HepG2 (cell line): ENCODE measurements around the gene NT5C3B. TPM values are rescaled to one million over a fixed set of nuclear protein-coding genes. Genes with fewer than 3 reads are reported as not detected.

Experiments
- ATAC-seq: fragments of 200-7000 bp; cut with Tn5 transposase; 3 replicates; pipeline ENCODE4 v1.9.1; 2020; ENCODE audit warnings: mild to moderate bottlenecking, moderate library complexity
- BruUV-seq: library from RNA; stranded (reverse); fragments of 400-500 nt; replicated peaks from 2 replicates; lab custom pipeline; 2021; lab: Mats Ljungman, UMichigan
- CTCF ChIA-PET: fragments of 300-600 bp; formaldehyde crosslinking; extraction: SDS; loops from one replicate; lab custom pipeline; 2021; ENCODE audit warnings: low total read pairs, inconsistent platforms, low intra/inter-chr PET ratio; lab: Yijun Ruan, JAX
- POLR2A ChIA-PET: fragments of 350-600 bp; sonication (Branson Sonifier 250); formaldehyde crosslinking; loops from one replicate; lab custom pipeline; 2020; ENCODE audit warnings: antibody characterized with exemption, inconsistent platforms; lab: Yijun Ruan, JAX
- DNase-seq: peaks from one replicate; pipeline ENCODE4 v3.0.0-alpha.2; 2015; ENCODE audit warnings: low spot score
- FAIRE-seq: peaks from 3 replicates; lab custom pipeline; 2011; peaks lifted over from hg19 to GRCh38; lab: Jason Lieb, UNC
- H2AFZ ChIP-seq: one replicate; pipeline ENCODE4 v1.6.1; 2011; ENCODE audit warnings: low read length, inconsistent platforms
- H3K27ac ChIP-seq: fragments of 300-600 bp; 3 replicates; pipeline ENCODE4 v1.8.0; 2011; ENCODE audit warnings: mixed run types, mild to moderate bottlenecking, mixed read lengths, low read length, inconsistent platforms; ENCODE audit not compliant: insufficient read depth; ENCODE audit errors: extremely low read length
- H3K27me3 ChIP-seq, 2 experiments: fragments of 200-600 bp in 1 of 2; 2 replicates in 1 of 2; 3 replicates in 1 of 2; pipeline versions ENCODE4 v1.6.0 to v1.8.0; 2011; ENCODE audit warnings: low read length in 2 of 2, mild to moderate bottlenecking in 2 of 2, moderate library complexity in 2 of 2, inconsistent platforms in 1 of 2; ENCODE audit not compliant: insufficient read depth in 2 of 2, control insufficient read depth in 1 of 2
- H3K36me3 ChIP-seq, 2 experiments: fragments of 200-600 bp in 1 of 2; replicated peaks in 1 of 2; 2 replicates in 1 of 2; 3 replicates in 1 of 2; pipeline versions ENCODE4 v1.5.1 to v1.8.0; 2011; ENCODE audit warnings: low read length in 2 of 2, inconsistent platforms in 1 of 2; ENCODE audit not compliant: insufficient read depth in 2 of 2, control insufficient read depth in 1 of 2
- H3K4me1 ChIP-seq: 2 replicates; pipeline ENCODE4 v1.5.1; 2012; ENCODE audit warnings: low read length, inconsistent platforms; ENCODE audit not compliant: insufficient read depth
- H3K4me2 ChIP-seq: 2 replicates; pipeline ENCODE4 v1.6.0; 2011; ENCODE audit warnings: low read depth, low read length, inconsistent platforms
- H3K4me3 ChIP-seq, 3 experiments: fragments of 200-600 bp in 1 of 3; sonication (generic), shearing (Covaris generic) in 1 of 3; replicated peaks in 1 of 3; 2 replicates each; pipeline ENCODE4 v1.5.1; 2011 to 2016; ENCODE audit warnings: low read length in 3 of 3, inconsistent platforms in 2 of 3, low read depth in 2 of 3, mild to moderate bottlenecking in 2 of 3, control low read depth in 1 of 3, mixed read lengths in 1 of 3; ENCODE audit not compliant: insufficient read depth in 1 of 3
- H3K79me2 ChIP-seq: one replicate; pipeline ENCODE4 v1.6.1; 2011; ENCODE audit warnings: low read length, inconsistent platforms; ENCODE audit not compliant: insufficient read depth
- H3K9ac ChIP-seq: 2 replicates; pipeline ENCODE4 v1.6.0; 2011; ENCODE audit warnings: mild to moderate bottlenecking, low read depth, low read length, inconsistent platforms; ENCODE audit not compliant: insufficient read depth
- H3K9me3 ChIP-seq: 2 replicates; pipeline ENCODE4 v1.5.1; 2012; ENCODE audit warnings: mild to moderate bottlenecking, low read length
- H4K20me1 ChIP-seq: 2 replicates; pipeline ENCODE4 v1.6.0; 2011; ENCODE audit warnings: inconsistent platforms, mild to moderate bottlenecking, low read length, moderate library complexity; ENCODE audit not compliant: insufficient read depth
- EP300 ChIP-seq, 3 experiments: sonication (generic) in 1 of 3; formaldehyde crosslinking in 1 of 3; IDR thresholded peaks; 2 replicates each; pipeline versions ENCODE4 v1.5.1 to v1.6.1; 2011 to 2020; ENCODE audit warnings: low read depth in 2 of 3, low read length in 2 of 3, borderline replicate concordance in 1 of 3, improper control_type of control experiment in 1 of 3, mild to moderate bottlenecking in 1 of 3, missing genetic modification reagents in 1 of 3, moderate library complexity in 1 of 3
- HDAC1 ChIP-seq: sonication (generic); formaldehyde crosslinking; IDR thresholded peaks from 2 replicates; pipeline ENCODE4 v1.5.1; 2020; ENCODE audit warnings: mild to moderate bottlenecking, missing genetic modification reagents
- KLF13 ChIP-seq: sonication (generic); formaldehyde crosslinking; IDR thresholded peaks from 2 replicates; pipeline ENCODE4 v1.4.0; 2020; ENCODE audit warnings: mild to moderate bottlenecking, missing genetic modification reagents
- PHF21A ChIP-seq: sonication (generic); formaldehyde crosslinking; IDR thresholded peaks from 2 replicates; pipeline ENCODE4 v1.5.0; 2020; ENCODE audit warnings: mild to moderate bottlenecking, missing genetic modification reagents
- REST ChIP-seq, 2 experiments: IDR thresholded peaks; 2 replicates each; pipeline ENCODE4 v1.6.1; 2011 to 2012; ENCODE audit warnings: low read length in 2 of 2, borderline replicate concordance in 1 of 2, low read depth in 1 of 2, mild to moderate bottlenecking in 1 of 2, moderate library complexity in 1 of 2
- RNF2 ChIP-seq: fragments of 450-650 bp; conservative IDR thresholded peaks from 2 replicates; pipeline ENCODE4 v1.6.1; 2016; ENCODE audit warnings: low read depth
- SALL1 ChIP-seq: sonication (generic); formaldehyde crosslinking; IDR thresholded peaks from 2 replicates; pipeline ENCODE4 v1.8.0; 2022; ENCODE audit warnings: mild to moderate bottlenecking, missing genetic modification reagents
- SOX6 ChIP-seq, 2 experiments: fragments of 450-650 bp in 1 of 2; sonication (generic) in 1 of 2; formaldehyde crosslinking in 1 of 2; IDR thresholded peaks; 2 replicates each; pipeline versions ENCODE4 v1.4.0 to v1.6.1; 2017 to 2020; ENCODE audit warnings: antibody characterized with exemption in 1 of 2, mild to moderate bottlenecking in 1 of 2, missing genetic modification reagents in 1 of 2
- ZMYM3 ChIP-seq: sonication (generic); formaldehyde crosslinking; IDR thresholded peaks from 2 replicates; pipeline ENCODE4 v1.5.1; 2020; ENCODE audit warnings: mild to moderate bottlenecking, missing genetic modification reagents
- ZNF160 ChIP-seq: sonication (generic); formaldehyde crosslinking; IDR thresholded peaks from 2 replicates; pipeline ENCODE4 v1.8.0; 2022; ENCODE audit warnings: mild to moderate bottlenecking, inconsistent platforms, missing genetic modification reagents
- ZNF264 ChIP-seq: sonication (generic); formaldehyde crosslinking; IDR thresholded peaks from 2 replicates; pipeline ENCODE4 v1.4.0; 2020; ENCODE audit warnings: missing genetic modification reagents
- ZNF710 ChIP-seq: sonication (generic); formaldehyde crosslinking; IDR thresholded peaks from 2 replicates; pipeline ENCODE4 v1.5.0; 2020; ENCODE audit warnings: mild to moderate bottlenecking, missing genetic modification reagents, borderline replicate concordance
- ZXDC ChIP-seq: sonication (generic); formaldehyde crosslinking; IDR thresholded peaks from 2 replicates; pipeline ENCODE4 v1.5.0; 2020; ENCODE audit warnings: mild to moderate bottlenecking, missing genetic modification reagents
- WGBS: methylation state at CpG from one replicate; pipeline ENCODE4 v1.1.6; 2017; ENCODE audit warnings: low lambda C conversion rate; 5-methylcytosine and 5-hydroxymethylcytosine counted together
- in situ Hi-C: cut with HindIII; loops from 2 replicates; pipeline ENCODE4 v1.10.0; 2017; ENCODE audit warnings: low pct_unique_long_range_greater_than_20kb; ENCODE audit not compliant: extremely low pct_ligation_motif_present
- intact Hi-C: fragments of 100-400 bp; cut with micrococcal nuclease; formaldehyde crosslinking; loops from one replicate; pipeline ENCODE4 v1.10.0; 2022; ENCODE audit not compliant: unreplicated experiment
- polyA plus RNA-seq, 8 experiments: library from polyadenylated mRNA; depleted of rRNA in 3 of 8; stranded (reverse) in 7 of 8; unstranded in 1 of 8; fragments of >200 nt; fragmentation: Illumina TruSeq in 4 of 8; extraction: Trizol in 4 of 8; gene quantifications; 2 replicates each; pipeline versions ENCODE4 v1.2.1 to v1.2.3, GENCODE V29; 2011 to 2016; ENCODE audit warnings: low read depth in 4 of 8, missing spikeins in 1 of 8, mixed read lengths in 1 of 8; ENCODE audit not compliant: insufficient read depth in 1 of 8
- total RNA-seq, 5 experiments: library from RNA; depleted of rRNA; stranded (reverse); fragments of >200 nt; fragmentation: Illumina TruSeq; extraction: Trizol; gene quantifications; 2 replicates each; pipeline ENCODE4 v1.2.3, GENCODE V29; 2016; ENCODE audit warnings: low read depth in 1 of 5

The NT5C3B gene
- total and polyA plus RNA-seq, 2 of the 13 experiments (the other 11 are each of a cell fraction or from before 2014, with no cell fraction given): 104 to 126 TPM

- POLR2A ChIA-PET: interaction anchor here (0.8 to 7.9 kb wide), 14 partner anchors 8 to 166 kb away, joined by 3 to 86 read pairs (median 8); partner anchors contain the start of genes ACLY, EIF1, FKBP10 and JUP
- TF ChIP-seq PHF21A (CRISPR knock-in tag): peak; percentile 68
- TF ChIP-seq SOX6 (IDR thresholded peaks at IDR 0.05): no peak
- peak; percentile 46; the same call in 1 of the 2 replicates for TF ChIP-seq SOX6 (CRISPR knock-in tag; IDR thresholded peaks at IDR 0.05)
- peak in 1 of 2 experiments; percentile 29; a peak in 1 of 4 replicates for TF ChIP-seq EP300 (IDR thresholded peaks at IDR 0.05; ENCODE audit: low read depth in 2 of 2, low read length in 2 of 2)
- TF ChIP-seq EP300 (CRISPR knock-in tag; IDR thresholded peaks at IDR 0.05; ENCODE audit: borderline replicate concordance): 0 out of 2 replicates have a peak, but pooled peaks have one; percentile 8
- 0 out of 2 replicates have a peak, but pooled peaks have one; percentile 10 for TF ChIP-seq ZMYM3 (CRISPR knock-in tag)
- no peak for TF ChIP-seq ZNF710 (CRISPR knock-in tag)
- TF ChIP-seq KLF13: no peak
- no peak for TF ChIP-seq ZXDC (CRISPR knock-in tag)
- TF ChIP-seq RNF2: no peak
- no peak for TF ChIP-seq ZNF160
- peak; percentile 23; the same call in 1 of the 2 replicates for TF ChIP-seq SALL1 (CRISPR knock-in tag)
- TF ChIP-seq REST (IDR thresholded peaks at IDR 0.05; ENCODE audit: borderline replicate concordance in 1 of 2, low read depth in 1 of 2, low read length in 2 of 2): 0 out of 4 replicates have a peak, but pooled peaks of 1 of the 2 experiments have one; percentile 10
- peak; percentile 20; the same call in 1 of the 2 replicates for TF ChIP-seq HDAC1 (CRISPR knock-in tag)
- no peak for TF ChIP-seq ZNF264 (CRISPR knock-in tag)
Measured at GRCh38 chr17:41793784-41794539, 42.1 kb downstream of the NT5C3B start.

More at GRCh38 chr17:41793784-41794539, 42.1 kb downstream of the NT5C3B start:
- Histone ChIP-seq H3K79me2 (no peaks in the 10 kb centered on the region), H3K36me3 (no peaks in the 10 kb centered on the region), H3K9ac (peak overlapping the region; percentile 45; the same call in 1 of the 2 replicates), H3K4me2 (peak overlapping the region; percentile 86), H2AFZ (no peak overlapping the region), H3K27ac (peak overlapping the region; percentile 53), H3K4me1 (peaks cover 57% of the 10 kb centered on the region), H3K9me3 (no peaks in the 10 kb centered on the region), H4K20me1 (no peaks in the 10 kb centered on the region), H3K4me3 (peak overlapping the region; percentile 47 to 66 (median 55)), H3K27me3 (no peaks in the 10 kb centered on the region; a peak in 1 of 5 replicates)
- FAIRE-seq (peak; percentile 28), DNase-seq (peak; percentile 54), ATAC-seq (peak; percentile 51)
- CTCF ChIA-PET: no interaction called here
- WGBS: 8% methylated on average over 13 of the region's 14 CpGs
- in situ Hi-C loops (no loop called here), intact Hi-C loops (no loop called here)
- no TSS peak for BruUV-seq
